GM23248 (cell line): Measurements from ENCODE around the gene MBTPS1. TPM values are rescaled to one million over a fixed set of nuclear protein-coding genes. Genes with fewer than 3 reads are reported as not detected.
A peak's percentile ranks its signal among the peaks of the same experiment; 100 is the strongest.

ENCODE experiments used
- DNase-seq: peaks from one replicate; pipeline ENCODE4 v3.0.0-alpha.2; 2015
- H2AFZ ChIP-seq: fragments of 200-600 bp; sonication (generic); 2 replicates; pipeline ENCODE4 v1.6.1; 2016; ENCODE audit warnings: antibody characterized with exemption
- H3F3A ChIP-seq: fragments of 200-600 bp; sonication (generic); 2 replicates; pipeline ENCODE4 v1.6.1; 2016; ENCODE audit warnings: mild to moderate bottlenecking, antibody characterized with exemption, mixed run types; ENCODE audit not compliant: insufficient read depth
- H3K27ac ChIP-seq: fragments of 200-600 bp; sonication (generic); 2 replicates; pipeline ENCODE4 v1.5.1; 2016; ENCODE audit warnings: mild to moderate bottlenecking
- H3K27me3 ChIP-seq: fragments of 200-600 bp; sonication (generic); replicated peaks from 2 replicates; pipeline ENCODE4 v1.6.1; 2016; ENCODE audit warnings: mild to moderate bottlenecking; ENCODE audit not compliant: insufficient read depth
- H3K36me3 ChIP-seq: fragments of 200-600 bp; sonication (generic); 2 replicates; pipeline ENCODE4 v1.6.1; 2016; ENCODE audit warnings: low read depth, mild to moderate bottlenecking
- H3K4me1 ChIP-seq: fragments of 200-600 bp; sonication (generic); 2 replicates; pipeline ENCODE4 v1.6.1; 2016; ENCODE audit warnings: mild to moderate bottlenecking; ENCODE audit not compliant: insufficient read depth
- H3K4me2 ChIP-seq: fragments of 200-600 bp; sonication (generic); one replicate; pipeline ENCODE4 v1.6.1; 2016; ENCODE audit warnings: mild to moderate bottlenecking; ENCODE audit not compliant: unreplicated experiment
- H3K4me3 ChIP-seq: fragments of 200-600 bp; sonication (generic); 2 replicates; pipeline ENCODE4 v1.5.1; 2016; ENCODE audit warnings: mild to moderate bottlenecking
- H3K79me2 ChIP-seq: fragments of 200-600 bp; sonication (generic); 2 replicates; pipeline ENCODE4 v1.6.1; 2016; ENCODE audit warnings: mild to moderate bottlenecking; ENCODE audit not compliant: insufficient read depth
- H3K9ac ChIP-seq: fragments of 200-600 bp; sonication (generic); 2 replicates; pipeline ENCODE4 v1.6.1; 2016; ENCODE audit warnings: mild to moderate bottlenecking
- H3K9me2 ChIP-seq: fragments of 200-600 bp; sonication (generic); 2 replicates; pipeline ENCODE4 v1.6.1; 2016; ENCODE audit warnings: mixed run types, mild to moderate bottlenecking, moderate library complexity; ENCODE audit not compliant: insufficient read depth
- H3K9me3 ChIP-seq: fragments of 200-600 bp; sonication (generic); one replicate; pipeline ENCODE4 v1.6.1; 2017; ENCODE audit warnings: low read depth
- H4K20me1 ChIP-seq: fragments of 200-600 bp; sonication (generic); 2 replicates; pipeline ENCODE4 v1.6.0; 2016; ENCODE audit not compliant: insufficient read depth
- EZH2 ChIP-seq: fragments of 200-600 bp; sonication (generic); IDR thresholded peaks from 2 replicates; pipeline ENCODE4 v1.6.1; 2018; ENCODE audit warnings: antibody characterized with exemption, mild to moderate bottlenecking; ENCODE audit not compliant: insufficient read depth, poor library complexity, severe bottlenecking
- EZH2phosphoT487 ChIP-seq: fragments of 200-600 bp; sonication (generic); IDR thresholded peaks from 2 replicates; pipeline ENCODE4 v1.6.1; 2018; ENCODE audit warnings: antibody characterized with exemption, moderate library complexity, mild to moderate bottlenecking, low read depth; ENCODE audit not compliant: insufficient read depth
- WGBS, 2 experiments: methylation state at CpG; one replicate each; pipeline ENCODE4 v1.1.6; 2015 to 2017; ENCODE audit warnings: low lambda C conversion rate in 2 of 2, low coverage in 1 of 2; ENCODE audit errors: missing lambda C conversion rate in 2 of 2; 5-methylcytosine and 5-hydroxymethylcytosine counted together
- in situ Hi-C: fragments of 300-500 bp; cut with MboI; formaldehyde crosslinking; loops from 2 replicates; pipeline ENCODE4 v1.15.0; 2020
- polyA plus RNA-seq: library from polyadenylated mRNA; unstranded; fragments of >200 nt; fragmentation: Nextera tagmentation; extraction: Ambion mirVana; gene quantifications from 2 replicates; pipeline ENCODE4 v1.2.1, GENCODE V29; 2016
- total RNA-seq: library from RNA; depleted of rRNA; stranded (reverse); fragments of >200 nt; shearing (Covaris generic); gene quantifications from 2 replicates; pipeline ENCODE4 v1.2.3, GENCODE V29; 2014

MBTPS1 gene
- total and polyA plus RNA-seq, 2 experiments from 2014 or later, result 84.0 to 95.7 TPM

- Histone ChIP-seq H3K27me3 (peaks cover 40% of the 10 kb centered on the region), H3K79me2 (no peaks in the 10 kb centered on the region), H3K4me2 (no peak overlapping the region), H3K36me3 (no peaks in the 10 kb centered on the region), H3K4me3 (no peak overlapping the region), H3K27ac (no peak overlapping the region), H2AFZ (no peak overlapping the region), H3K4me1 (no peaks in the 10 kb centered on the region), H4K20me1 (no peaks in the 10 kb centered on the region), H3K9me2 (no peaks in the 10 kb centered on the region), H3K9ac (no peak overlapping the region), H3K9me3 (no peaks in the 10 kb centered on the region), H3F3A (no peaks in the 10 kb centered on the region)
- DNase-seq, result no peak
- in situ Hi-C loops, result no loop called here
- WGBS, 2 experiments, result 79% methylated on average over 21 to 22 of the region's 22 CpGs
- TF ChIP-seq EZH2phosphoT487, result no peak
- TF ChIP-seq EZH2, result no peak
Measured at GRCh38 chr16:84042879-84043485, 73.8 kb downstream of the MBTPS1 start.

GRCh38 chr16:84042308-84042878, 74.3 kb downstream of the MBTPS1 start, which contains the start of gene SLC38A8:
Gene SLC38A8 (minus strand): TSS chr16:84042795. CDS start chr16:84042157, 638 bp downstream.
- no peaks in the 10 kb centered on the region for H4K20me1 ChIP-seq
- H3K4me3 ChIP-seq, result no peak within 1 kb of the TSS
- H3F3A ChIP-seq, result no peaks in the 10 kb centered on the region
- in situ Hi-C loops, result no loop called here
- no peak within 1 kb of the TSS for H3K4me2 ChIP-seq
- no peaks in the 10 kb centered on the region for H3K4me1 ChIP-seq
- peaks cover 40% of the 10 kb centered on the region for H3K27me3 ChIP-seq
- no peaks in the 10 kb centered on the region for H3K36me3 ChIP-seq
- no peaks in the 10 kb centered on the region for H3K9me2 ChIP-seq
- no peak within 1 kb of the TSS for H3K27ac ChIP-seq
- no peaks in the 10 kb centered on the region for H3K79me2 ChIP-seq
- H2AFZ ChIP-seq, result no peak within 1 kb of the TSS
- 84 to 88% methylated on average over 7 to 9 of the region's 9 CpGs for WGBS, 2 experiments
- DNase-seq, result no peak
- H3K9me3 ChIP-seq, result no peaks in the 10 kb centered on the region
- H3K9ac ChIP-seq, result no peak within 1 kb of the TSS
- no peak for TF ChIP-seq EZH2phosphoT487
- no peak for TF ChIP-seq EZH2

GRCh38 chr16:84041881-84042280, 74.9 kb downstream of the MBTPS1 start:
- no peaks in the 10 kb centered on the region for H3K36me3 ChIP-seq
- WGBS, 2 experiments, result 82 to 87% methylated on average over 17 of the region's 17 CpGs
- no peak overlapping the region for H3K9ac ChIP-seq
- H3K79me2 ChIP-seq, result no peaks in the 10 kb centered on the region
- no peaks in the 10 kb centered on the region for H3F3A ChIP-seq
- H4K20me1 ChIP-seq, result no peaks in the 10 kb centered on the region
- no peak overlapping the region for H2AFZ ChIP-seq
- no peaks in the 10 kb centered on the region for H3K4me1 ChIP-seq
- H3K27ac ChIP-seq, result no peak overlapping the region
- no peak for DNase-seq
- H3K4me2 ChIP-seq, result no peak overlapping the region
- no peak for TF ChIP-seq EZH2
- no peak for TF ChIP-seq EZH2phosphoT487
- peaks cover 40% of the 10 kb centered on the region for H3K27me3 ChIP-seq
- in situ Hi-C loops, result no loop called here
- H3K9me3 ChIP-seq, result no peaks in the 10 kb centered on the region
- no peak overlapping the region for H3K4me3 ChIP-seq
- H3K9me2 ChIP-seq, result no peaks in the 10 kb centered on the region

GRCh38 chr16:84040823-84041820, 75.6 kb downstream of the MBTPS1 start:
- peak overlapping the region; percentile 49 for H3K4me2 ChIP-seq
- H3K27ac ChIP-seq, result no peak overlapping the region
- H3K4me3 ChIP-seq, result peak overlapping the region; percentile 16; the same call in 1 of the 2 replicates
- no peak overlapping the region; the same call in 1 of the 2 replicates for H2AFZ ChIP-seq
- H3K9me3 ChIP-seq, result no peaks in the 10 kb centered on the region
- H3K79me2 ChIP-seq, result no peaks in the 10 kb centered on the region
- TF ChIP-seq EZH2, result peak; percentile 76
- TF ChIP-seq EZH2phosphoT487, result no peak
- no peaks in the 10 kb centered on the region for H3K36me3 ChIP-seq
- no peaks in the 10 kb centered on the region for H3F3A ChIP-seq
- no peaks in the 10 kb centered on the region for H3K4me1 ChIP-seq
- H3K27me3 ChIP-seq, result peaks cover 40% of the 10 kb centered on the region
- no peaks in the 10 kb centered on the region for H4K20me1 ChIP-seq
- DNase-seq, result peak; percentile 80
- in situ Hi-C loops, result no loop called here
- no peaks in the 10 kb centered on the region for H3K9me2 ChIP-seq
- WGBS, 2 experiments, result 34 to 37% methylated on average over 41 to 42 of the region's 42 CpGs
- H3K9ac ChIP-seq, result 0 out of 2 replicates have a peak overlapping the region, but pooled peaks have one; percentile 26
